Endothelial cell of umbilical vein (primary cell): Measurements from ENCODE around the gene OR2V1.

Source experiments
- POLR2AphosphoS5 ChIP-seq: IDR thresholded peaks from 2 replicates; pipeline ENCODE4 v1.6.1; 2012; ENCODE audit warnings: low read depth, mild to moderate bottlenecking, control low read depth, low read length, moderate library complexity; ENCODE audit not compliant: insufficient read depth
- TF ChIP-seq, protein P1 (sequence below), 2 donors: IDR thresholded peaks; 1 replicate in 1 of 2; 2 replicates in 1 of 2; pipeline ENCODE4 v1.5.1; 2011; ENCODE audit warnings: low read length in 2 of 2, mild to moderate bottlenecking in 2 of 2, moderate library complexity in 2 of 2, control low read depth in 1 of 2, inconsistent platforms in 1 of 2, low read depth in 1 of 2; ENCODE audit not compliant: insufficient read depth in 1 of 2; ENCODE audit errors: extremely low read depth in 1 of 2

DNA sequence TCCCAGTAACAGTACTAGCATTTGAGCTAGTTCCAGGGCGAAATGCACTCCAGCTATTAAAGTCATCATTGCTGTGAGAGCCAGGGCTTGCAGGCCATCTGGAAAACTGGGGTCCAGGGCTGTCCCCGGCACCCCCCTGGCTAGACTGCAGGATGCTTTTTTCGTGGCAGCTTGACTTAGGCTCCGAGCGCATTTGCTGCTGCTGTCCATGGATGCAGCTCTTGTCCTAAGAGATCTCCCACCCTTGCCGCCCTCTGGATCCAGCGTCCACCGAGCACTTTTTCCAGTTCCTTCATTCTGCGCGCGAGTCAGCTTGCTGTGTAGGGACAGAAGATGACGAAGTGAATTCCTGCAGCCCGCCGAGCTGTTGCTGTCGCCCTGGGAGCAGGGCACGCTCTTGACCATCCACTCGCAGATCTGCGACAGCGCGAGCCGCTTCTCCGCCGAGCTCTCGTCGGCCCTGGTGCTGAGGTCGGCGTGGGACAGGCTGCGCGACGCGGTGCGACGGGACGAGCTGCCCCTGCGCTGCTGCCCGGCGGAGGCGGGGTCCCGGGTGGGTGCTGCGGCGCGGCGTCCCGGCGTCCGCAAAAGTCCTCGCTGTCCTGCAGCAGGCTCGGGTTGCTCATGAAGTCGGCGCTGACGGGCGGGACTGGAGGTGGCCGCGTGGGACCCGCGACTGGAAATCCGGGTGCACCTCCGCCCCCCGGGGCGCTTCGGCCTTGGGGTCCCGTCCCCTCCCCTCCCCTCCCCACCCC lies 30.7 kb downstream of the OR2V1 start:
- no peak for TF ChIP-seq POLR2AphosphoS5
- TF ChIP-seq, protein P1, sequence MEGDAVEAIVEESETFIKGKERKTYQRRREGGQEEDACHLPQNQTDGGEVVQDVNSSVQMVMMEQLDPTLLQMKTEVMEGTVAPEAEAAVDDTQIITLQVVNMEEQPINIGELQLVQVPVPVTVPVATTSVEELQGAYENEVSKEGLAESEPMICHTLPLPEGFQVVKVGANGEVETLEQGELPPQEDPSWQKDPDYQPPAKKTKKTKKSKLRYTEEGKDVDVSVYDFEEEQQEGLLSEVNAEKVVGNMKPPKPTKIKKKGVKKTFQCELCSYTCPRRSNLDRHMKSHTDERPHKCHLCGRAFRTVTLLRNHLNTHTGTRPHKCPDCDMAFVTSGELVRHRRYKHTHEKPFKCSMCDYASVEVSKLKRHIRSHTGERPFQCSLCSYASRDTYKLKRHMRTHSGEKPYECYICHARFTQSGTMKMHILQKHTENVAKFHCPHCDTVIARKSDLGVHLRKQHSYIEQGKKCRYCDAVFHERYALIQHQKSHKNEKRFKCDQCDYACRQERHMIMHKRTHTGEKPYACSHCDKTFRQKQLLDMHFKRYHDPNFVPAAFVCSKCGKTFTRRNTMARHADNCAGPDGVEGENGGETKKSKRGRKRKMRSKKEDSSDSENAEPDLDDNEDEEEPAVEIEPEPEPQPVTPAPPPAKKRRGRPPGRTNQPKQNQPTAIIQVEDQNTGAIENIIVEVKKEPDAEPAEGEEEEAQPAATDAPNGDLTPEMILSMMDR (IDR thresholded peaks at IDR 0.05; ENCODE audit: extremely low read depth in 1 of 2, insufficient read depth in 1 of 2, low read depth in 1 of 2, low read length in 2 of 2), result no peak
